HuH-7.5 (cell line): Measurements from ENCODE around the gene IFFO2.
"Not testable (repeated sequence)": the region's sequence is repeated elsewhere in the genome, so short reads cannot be mapped to it uniquely, and the experiment has no call there.

Experiments
- DNase-seq: peaks from one replicate; pipeline ENCODE4 v3.0.0; 2011; ENCODE audit warnings: low spot score

IFFO2 gene

GRCh38 chr1:18874600-18874999 lies 81.9 kb downstream of the IFFO2 start:
- no peak for DNase-seq

- DNase-seq = no peak
These were observed 82.4 kb downstream of the IFFO2 start for GRCh38 chr1:18874036-18874435.

DNA sequence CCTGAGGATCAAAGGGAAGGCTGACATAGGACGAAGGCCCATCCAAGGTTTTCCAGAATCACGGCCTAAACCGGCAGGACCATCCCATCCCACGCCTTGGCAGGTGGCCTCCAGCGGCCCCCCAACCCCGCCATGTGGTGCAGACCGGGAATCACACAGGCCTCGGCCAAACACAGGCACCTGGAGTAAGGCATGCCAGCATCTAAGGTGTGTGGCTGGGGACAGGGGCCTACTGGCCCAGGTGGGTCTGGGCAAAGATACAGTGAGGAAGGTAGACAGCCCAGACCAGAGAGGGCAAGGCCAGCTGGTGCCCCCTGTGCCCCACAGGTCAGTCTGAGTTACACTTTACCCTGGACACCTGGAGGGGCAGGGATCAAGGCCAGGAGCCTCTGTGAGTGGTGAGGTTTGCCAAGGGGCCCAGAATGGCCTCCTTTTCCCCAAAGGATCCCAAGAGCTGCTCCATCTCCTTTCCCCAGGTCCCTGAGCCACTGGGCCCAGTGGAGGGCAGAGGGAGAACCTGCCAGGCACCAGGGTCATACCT lies 84.3 kb downstream of the IFFO2 start:
- no peak for DNase-seq

DNA sequence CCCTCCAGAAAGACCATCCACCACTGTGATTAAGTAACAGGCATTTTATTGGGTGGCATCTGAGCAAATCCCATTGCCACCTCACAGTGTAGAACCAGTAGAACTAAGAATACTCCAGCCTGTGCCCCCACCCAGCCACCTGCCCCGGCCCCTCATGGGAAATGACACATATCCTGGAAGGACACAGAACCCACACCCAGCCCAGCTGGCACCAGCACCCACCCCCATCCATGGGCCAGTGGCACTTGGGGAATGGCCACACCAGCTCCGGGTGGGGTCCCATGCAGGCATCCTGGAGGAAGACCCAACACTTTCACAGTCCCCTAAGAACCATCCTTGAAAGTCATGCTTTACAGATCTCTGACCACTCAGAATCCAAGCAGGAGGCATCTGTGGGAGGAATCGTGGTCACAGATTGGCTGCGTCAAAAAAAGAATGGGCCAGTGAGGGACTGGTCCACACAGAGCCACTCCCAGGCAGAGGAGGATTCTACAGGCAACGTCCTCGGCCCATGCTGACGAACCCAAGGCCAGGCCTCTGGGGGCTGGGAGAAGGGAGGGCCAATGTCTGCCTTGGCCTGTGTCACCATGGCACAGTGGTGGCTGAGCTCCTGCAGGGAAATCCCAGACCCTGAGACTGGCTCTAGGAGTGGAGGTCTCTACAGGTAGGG lies 84.9 kb downstream of the IFFO2 start:
- DNase-seq = no peak

DNA sequence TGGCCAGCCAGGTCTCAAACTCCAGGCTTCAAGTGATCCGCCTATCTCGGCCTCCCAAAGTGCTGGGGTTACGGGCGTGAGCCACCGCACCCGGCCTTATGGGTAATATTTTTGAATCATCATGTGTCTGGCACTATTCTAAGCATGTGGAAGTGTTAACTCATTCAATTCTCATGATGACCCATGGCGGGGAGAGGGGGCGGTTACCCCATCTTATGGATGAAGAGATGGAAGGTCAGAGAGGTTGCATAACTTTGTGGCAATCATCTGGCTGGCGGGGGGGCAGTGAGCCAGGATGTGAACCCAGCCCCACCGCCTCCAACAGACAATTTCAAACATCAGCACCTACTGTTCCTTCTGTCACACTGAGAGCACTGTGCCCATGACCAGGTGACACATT lies 85.5 kb downstream of the IFFO2 start:
- DNase-seq = no peak

GRCh38 chr1:18870595-18870865 lies 85.9 kb downstream of the IFFO2 start:
- DNase-seq = not testable (repeated sequence)

GRCh38 chr1:18869847-18870594 lies 86.5 kb downstream of the IFFO2 start:
- no peak for DNase-seq

- DNase-seq = no peak
These were observed 87.6 kb downstream of the IFFO2 start for GRCh38 chr1:18868801-18869424.

- DNase-seq = no peak
These were observed 88.1 kb downstream of the IFFO2 start for GRCh38 chr1:18868354-18868753.

GRCh38 chr1:18866846-18867245 lies 89.6 kb downstream of the IFFO2 start:
- no peak for DNase-seq

- no peak for DNase-seq
These were observed 90.2 kb downstream of the IFFO2 start for GRCh38 chr1:18866314-18866713.

GRCh38 chr1:18865176-18865575 lies 91.3 kb downstream of the IFFO2 start:
- DNase-seq = no peak

DNA sequence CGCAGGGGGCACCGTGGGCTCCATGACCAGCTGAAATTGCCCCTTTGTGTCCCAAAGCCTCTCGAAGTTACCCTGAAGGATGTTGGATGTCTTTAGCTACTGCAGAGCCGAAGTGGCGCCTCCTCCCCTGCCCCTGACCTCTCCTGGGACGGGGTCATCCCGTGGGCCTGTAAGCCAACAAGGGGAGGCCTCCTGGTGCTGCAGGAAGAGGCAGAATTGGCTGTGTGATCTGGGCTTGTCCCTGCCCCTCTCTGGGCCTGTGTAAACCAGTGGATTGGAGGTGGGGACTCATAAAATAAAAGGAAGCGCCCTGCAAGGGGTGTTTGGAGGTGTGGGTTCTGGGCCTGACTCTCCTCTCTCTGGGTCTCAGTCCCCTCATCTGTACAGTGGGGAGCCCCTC lies 94.9 kb downstream of the IFFO2 start:
- no peak for DNase-seq

DNA sequence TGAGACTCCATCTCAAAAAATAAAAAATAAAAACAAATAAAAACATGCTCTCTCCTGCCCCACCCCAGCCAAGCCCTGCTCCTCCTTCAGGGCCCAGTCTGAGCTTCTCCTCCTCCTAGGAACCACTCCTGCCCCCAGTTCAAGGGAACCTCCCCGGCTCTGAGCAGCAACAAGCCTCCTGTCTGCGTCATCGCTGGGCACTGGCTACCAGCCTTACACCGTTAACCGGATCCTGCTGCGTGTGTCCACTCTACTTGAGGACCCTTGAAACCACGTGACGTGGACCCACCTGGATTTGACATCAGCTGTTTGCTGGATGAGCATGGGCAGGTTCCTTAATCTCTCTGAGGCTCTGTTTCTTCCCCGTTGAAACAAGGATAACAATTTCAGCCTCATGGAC lies 95.4 kb downstream of the IFFO2 start:
- DNase-seq = no peak

DNA sequence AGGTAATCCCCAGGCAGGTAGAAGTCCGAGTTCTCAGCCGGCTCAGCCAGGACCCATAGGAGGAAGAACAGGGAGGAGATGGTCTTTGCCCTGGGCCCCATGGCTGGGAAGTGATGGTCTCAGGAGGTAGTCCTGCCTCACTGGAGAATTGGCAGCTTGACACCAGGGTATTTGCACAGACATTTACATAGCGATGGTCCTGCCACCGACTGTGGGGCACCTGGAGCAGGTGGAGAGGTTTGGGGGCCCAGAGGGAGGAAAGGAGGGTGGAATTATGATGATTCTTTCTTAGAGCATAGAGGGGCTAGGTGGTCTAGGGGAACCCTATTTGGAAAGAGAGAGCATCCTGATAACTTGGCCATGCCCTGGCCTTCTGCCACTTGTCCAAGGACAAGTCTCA lies 96.9 kb downstream of the IFFO2 start, which contains the start of gene TAS1R2:
Gene TAS1R2 (minus strand): TSS at position 101 of the 400 bp plus-strand sequence. CDS start 0 bp downstream, at position 101.
- no peak for DNase-seq

DNA sequence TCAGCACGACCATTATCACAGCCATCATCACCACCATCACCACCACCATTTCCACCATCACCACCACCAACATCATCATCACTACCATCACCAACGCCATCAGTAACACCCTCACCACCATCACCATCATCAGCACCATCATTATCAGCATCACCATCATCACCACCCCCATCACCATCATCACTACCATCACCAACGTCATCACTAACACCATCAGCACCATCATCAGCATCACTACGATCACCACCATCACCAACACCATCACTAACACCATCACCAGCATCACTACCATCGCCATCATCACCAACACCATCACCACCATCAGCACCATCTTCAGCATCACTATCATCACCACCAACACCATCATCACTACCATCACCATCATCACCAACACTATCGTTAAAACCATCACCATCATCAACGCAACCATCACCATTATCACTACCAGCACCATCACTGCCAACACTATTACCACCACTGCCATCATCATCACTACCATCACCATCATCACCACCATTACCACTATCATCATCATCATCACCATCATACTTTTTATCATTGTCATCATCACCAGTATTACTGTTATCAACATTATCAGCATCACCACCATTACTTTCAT lies 98.3 kb downstream of the IFFO2 start:
- no peak for DNase-seq

GRCh38 chr1:18856435-18856834 lies 100.0 kb downstream of the IFFO2 start:
- no peak for DNase-seq

GRCh38 chr1:18855573-18855972 lies 100.9 kb downstream of the IFFO2 start:
- DNase-seq = no peak

DNA sequence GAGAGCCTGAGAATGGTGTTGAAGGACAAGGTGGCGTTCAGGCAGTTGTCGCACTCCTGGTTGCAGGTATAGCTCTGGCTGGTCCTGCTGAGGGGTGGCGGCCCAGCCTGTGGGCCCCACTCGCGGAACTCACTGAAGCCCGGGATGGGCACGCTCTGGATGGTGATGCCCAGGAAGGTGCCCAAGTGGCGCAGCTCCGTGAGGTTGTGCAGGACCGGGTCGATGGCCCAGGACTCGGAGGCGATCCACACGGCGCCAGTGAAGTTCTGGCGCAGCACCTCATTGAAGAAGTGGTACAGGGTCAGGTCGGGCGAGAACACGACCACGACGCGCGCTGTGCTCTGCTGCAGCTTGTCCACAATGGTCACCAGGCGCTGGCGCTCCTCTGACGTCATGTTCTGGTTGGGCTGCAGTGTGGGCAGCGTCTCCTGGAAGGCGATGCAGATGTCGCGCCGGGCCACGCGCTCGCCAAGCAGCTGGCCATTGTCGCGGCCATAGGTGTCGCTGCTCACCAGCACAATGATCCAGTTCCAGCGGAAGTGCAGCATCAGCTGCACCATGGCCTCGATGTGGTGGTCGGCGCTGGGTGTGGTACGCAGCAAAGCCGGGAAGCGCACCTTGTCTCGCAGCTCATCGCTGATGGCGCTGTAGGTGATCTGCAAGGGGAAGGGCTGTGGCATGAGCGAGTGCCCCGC lies 102.0 kb downstream of the IFFO2 start:
- no peak for DNase-seq
